Measurements from ENCODE around the gene INAFM1.
A peak's percentile ranks its signal among the peaks of the same experiment; 100 is the strongest.

INAFM1 gene

DNA sequence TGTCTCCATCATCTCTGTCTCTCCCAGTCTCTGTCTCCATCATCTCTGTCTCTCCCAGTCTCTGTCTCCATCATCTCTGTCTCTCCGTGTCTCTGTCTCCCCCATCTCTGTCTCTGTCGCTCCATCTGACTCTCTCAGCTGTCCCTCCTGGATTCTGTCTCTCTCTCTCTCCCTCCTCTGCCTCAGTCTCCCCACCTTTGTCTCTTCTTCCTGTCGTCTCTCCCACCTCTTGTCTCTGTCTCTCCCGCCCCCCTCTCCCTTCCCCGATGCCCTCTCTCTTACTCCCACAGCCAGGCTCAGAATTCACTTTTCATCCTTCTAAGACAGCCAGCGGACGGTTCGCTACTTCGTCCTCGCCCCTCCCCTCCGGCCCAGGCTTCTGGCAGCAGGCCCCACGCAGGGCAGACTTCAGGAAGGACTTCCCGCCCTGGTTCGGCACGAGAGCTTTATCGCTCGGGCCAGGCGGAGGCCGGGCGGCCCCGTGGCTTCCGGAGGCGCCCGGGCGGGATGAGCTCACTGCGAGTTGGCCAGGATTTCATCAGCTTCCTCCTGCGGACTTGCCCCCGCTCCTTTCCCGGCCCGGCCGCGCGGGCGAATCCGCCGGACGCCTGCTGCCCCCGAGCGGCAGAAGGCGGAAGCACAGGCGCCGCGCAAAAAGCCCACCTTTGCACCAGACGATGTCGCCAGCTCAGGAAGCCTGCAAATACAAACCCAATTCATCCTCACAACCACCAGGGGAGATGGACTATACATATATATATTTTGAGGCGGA lies 30.7 kb upstream of the INAFM1 start (continued):
- TF ChIP-seq, protein P1, sequence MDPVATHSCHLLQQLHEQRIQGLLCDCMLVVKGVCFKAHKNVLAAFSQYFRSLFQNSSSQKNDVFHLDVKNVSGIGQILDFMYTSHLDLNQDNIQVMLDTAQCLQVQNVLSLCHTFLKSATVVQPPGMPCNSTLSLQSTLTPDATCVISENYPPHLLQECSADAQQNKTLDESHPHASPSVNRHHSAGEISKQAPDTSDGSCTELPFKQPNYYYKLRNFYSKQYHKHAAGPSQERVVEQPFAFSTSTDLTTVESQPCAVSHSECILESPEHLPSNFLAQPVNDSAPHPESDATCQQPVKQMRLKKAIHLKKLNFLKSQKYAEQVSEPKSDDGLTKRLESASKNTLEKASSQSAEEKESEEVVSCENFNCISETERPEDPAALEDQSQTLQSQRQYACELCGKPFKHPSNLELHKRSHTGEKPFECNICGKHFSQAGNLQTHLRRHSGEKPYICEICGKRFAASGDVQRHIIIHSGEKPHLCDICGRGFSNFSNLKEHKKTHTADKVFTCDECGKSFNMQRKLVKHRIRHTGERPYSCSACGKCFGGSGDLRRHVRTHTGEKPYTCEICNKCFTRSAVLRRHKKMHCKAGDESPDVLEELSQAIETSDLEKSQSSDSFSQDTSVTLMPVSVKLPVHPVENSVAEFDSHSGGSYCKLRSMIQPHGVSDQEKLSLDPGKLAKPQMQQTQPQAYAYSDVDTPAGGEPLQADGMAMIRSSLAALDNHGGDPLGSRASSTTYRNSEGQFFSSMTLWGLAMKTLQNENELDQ (tag by site-specific recombination; IDR thresholded peaks at IDR 0.05; ENCODE audit: low read depth), result no peak
- TF ChIP-seq PRDM2 (tag by site-specific recombination; IDR thresholded peaks at IDR 0.05; ENCODE audit: borderline replicate concordance) (no peak), ZNF664 (tag by site-specific recombination; IDR thresholded peaks at IDR 0.05) (peak; percentile 52), SP7 (tag by site-specific recombination; IDR thresholded peaks at IDR 0.05) (peak; percentile 92), ZNF580 (tag by site-specific recombination; IDR thresholded peaks at IDR 0.05) (peak; percentile 93), ZBTB11 (tag by site-specific recombination; conservative IDR thresholded peaks at IDR 0.05; ENCODE audit: low read depth) (peak; percentile 91), OVOL3 (tag by site-specific recombination; IDR thresholded peaks at IDR 0.05) (peak; percentile 76), GFI1B (tag by site-specific recombination; IDR thresholded peaks at IDR 0.05) (peak; percentile 45; the same call in 1 of the 2 replicates), ZNF555 (tag by site-specific recombination; conservative IDR thresholded peaks at IDR 0.05) (no peak), ZNF2 (tag by site-specific recombination; IDR thresholded peaks at IDR 0.05) (peak; percentile 73), ZNF677 (tag by site-specific recombination; IDR thresholded peaks at IDR 0.05) (no peak), ZNF514 (tag by site-specific recombination; IDR thresholded peaks at IDR 0.05) (no peak), ZNF621 (tag by site-specific recombination; IDR thresholded peaks at IDR 0.05) (no peak), ZNF175 (tag by site-specific recombination; IDR thresholded peaks at IDR 0.05) (no peak), PRDM1 (tag by site-specific recombination; IDR thresholded peaks at IDR 0.05) (peak; percentile 88), ZNF624 (tag by site-specific recombination; IDR thresholded peaks at IDR 0.05) (no peak), ZSCAN16 (tag by site-specific recombination; IDR thresholded peaks at IDR 0.05) (no peak), ZNF521 (tag by site-specific recombination; IDR thresholded peaks at IDR 0.05) (no peak), EGR2 (tag by site-specific recombination; IDR thresholded peaks at IDR 0.05; ENCODE audit: low read depth) (peak; percentile 82), ZFP3 (tag by site-specific recombination; IDR thresholded peaks at IDR 0.05; ENCODE audit: low read depth) (no peak), ZNF776 (tag by site-specific recombination; IDR thresholded peaks at IDR 0.05; ENCODE audit: borderline replicate concordance) (no peak)
- TF ChIP-seq, protein P2, sequence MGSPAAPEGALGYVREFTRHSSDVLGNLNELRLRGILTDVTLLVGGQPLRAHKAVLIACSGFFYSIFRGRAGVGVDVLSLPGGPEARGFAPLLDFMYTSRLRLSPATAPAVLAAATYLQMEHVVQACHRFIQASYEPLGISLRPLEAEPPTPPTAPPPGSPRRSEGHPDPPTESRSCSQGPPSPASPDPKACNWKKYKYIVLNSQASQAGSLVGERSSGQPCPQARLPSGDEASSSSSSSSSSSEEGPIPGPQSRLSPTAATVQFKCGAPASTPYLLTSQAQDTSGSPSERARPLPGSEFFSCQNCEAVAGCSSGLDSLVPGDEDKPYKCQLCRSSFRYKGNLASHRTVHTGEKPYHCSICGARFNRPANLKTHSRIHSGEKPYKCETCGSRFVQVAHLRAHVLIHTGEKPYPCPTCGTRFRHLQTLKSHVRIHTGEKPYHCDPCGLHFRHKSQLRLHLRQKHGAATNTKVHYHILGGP (tag by site-specific recombination; IDR thresholded peaks at IDR 0.05), result no peak; the same call in 1 of the 2 replicates
- TF ChIP-seq, protein P3, sequence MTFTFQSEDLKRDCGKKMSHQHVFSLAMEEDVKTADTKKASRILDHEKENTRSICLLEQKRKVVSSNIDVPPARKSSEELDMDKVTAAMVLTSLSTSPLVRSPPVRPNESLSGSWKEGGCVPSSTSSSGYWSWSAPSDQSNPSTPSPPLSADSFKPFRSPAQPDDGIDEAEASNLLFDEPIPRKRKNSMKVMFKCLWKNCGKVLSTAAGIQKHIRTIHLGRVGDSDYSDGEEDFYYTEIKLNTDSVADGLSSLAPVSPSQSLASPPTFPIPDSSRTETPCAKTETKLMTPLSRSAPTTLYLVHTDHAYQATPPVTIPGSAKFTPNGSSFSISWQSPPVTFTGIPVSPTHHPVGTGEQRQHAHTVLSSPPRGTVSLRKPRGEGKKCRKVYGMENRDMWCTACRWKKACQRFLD (tag by site-specific recombination; IDR thresholded peaks at IDR 0.05), result no peak
- TF ChIP-seq, protein P4, sequence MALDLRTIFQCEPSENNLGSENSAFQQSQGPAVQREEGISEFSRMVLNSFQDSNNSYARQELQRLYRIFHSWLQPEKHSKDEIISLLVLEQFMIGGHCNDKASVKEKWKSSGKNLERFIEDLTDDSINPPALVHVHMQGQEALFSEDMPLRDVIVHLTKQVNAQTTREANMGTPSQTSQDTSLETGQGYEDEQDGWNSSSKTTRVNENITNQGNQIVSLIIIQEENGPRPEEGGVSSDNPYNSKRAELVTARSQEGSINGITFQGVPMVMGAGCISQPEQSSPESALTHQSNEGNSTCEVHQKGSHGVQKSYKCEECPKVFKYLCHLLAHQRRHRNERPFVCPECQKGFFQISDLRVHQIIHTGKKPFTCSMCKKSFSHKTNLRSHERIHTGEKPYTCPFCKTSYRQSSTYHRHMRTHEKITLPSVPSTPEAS (tag by site-specific recombination; IDR thresholded peaks at IDR 0.05), result peak; percentile 78
